Measurements from ENCODE around the gene GOLGA2. TPM values are rescaled to one million over a fixed set of nuclear protein-coding genes. Genes with fewer than 3 reads are reported as not detected.
A peak's percentile ranks its signal among the peaks of the same experiment; 100 is the strongest.
"Not testable (repeated sequence)": the region's sequence is repeated elsewhere in the genome, so short reads cannot be mapped to it uniquely, and the experiment has no call there.

Gene GOLGA2
- total RNA-seq, 3 donors from 2014 or later, result 87.7 to 121 (median 97.5) TPM

- no peak for DNase-seq (ENCODE audit: low spot score in 2 of 2)
- H3K27ac ChIP-seq, result no peak overlapping the region
- intact Hi-C loops (cut with DNase I; ENCODE audit: low total_unique reads), result no loop called here
- no peaks in the 10 kb centered on the region for H3K9me3 ChIP-seq
- TF ChIP-seq POLR2A (IDR thresholded peaks at IDR 0.05) (no peak), CTCF (IDR thresholded peaks at IDR 0.05) (no peak), POLR2AphosphoS5 (IDR thresholded peaks at IDR 0.05) (no peak)
- no peaks in the 10 kb centered on the region for H3K36me3 ChIP-seq
- no peaks in the 10 kb centered on the region for H3K27me3 ChIP-seq
- H3K4me3 ChIP-seq, result no peak overlapping the region
- no peaks in the 10 kb centered on the region for H3K4me1 ChIP-seq
Measured at GRCh38 chr9:128282500-128282899, 6.7 kb upstream of the GOLGA2 start.

GRCh38 chr9:128280084-128280622, 4.3 kb upstream of the GOLGA2 start:
- Histone ChIP-seq H3K27ac (peak overlapping the region in 1 of 2 donors; percentile 1), H3K27me3 (no peaks in the 10 kb centered on the region), H3K4me1 (no peaks in the 10 kb centered on the region), H3K4me3 (peak overlapping the region in 1 of 3 donors; percentile 2), H3K9me3 (no peaks in the 10 kb centered on the region), H3K36me3 (no peaks in the 10 kb centered on the region)
- TF ChIP-seq POLR2A (IDR thresholded peaks at IDR 0.05), result no peak
- intact Hi-C loops (cut with DNase I; ENCODE audit: low total_unique reads), result no loop called here
- no peak for DNase-seq (ENCODE audit: low spot score in 2 of 2)

GRCh38 chr9:128279088-128280073, 3.6 kb upstream of the GOLGA2 start:
- DNase-seq (ENCODE audit: low spot score in 2 of 2), result peak in 1 of 2 donors; percentile 58
- H3K9me3 ChIP-seq, H3K4me1 ChIP-seq, H3K27me3 ChIP-seq, H3K36me3 ChIP-seq: not testable (repeated sequence)
- Histone ChIP-seq H3K4me3 (peak overlapping the region in 1 of 3 donors; percentile 2), H3K27ac (peak overlapping the region; percentile 1 to 17)
- intact Hi-C loops (cut with DNase I; ENCODE audit: low total_unique reads), result loop anchor here (5.0 kb wide), 1 partner anchor 1948 kb away; no protein-coding TSS in a partner anchor

- H3K4me1 ChIP-seq, result peaks cover 0 to 10% of the 10 kb centered on the region in 2 donors
- peak in 1 of 2 donors; percentile 36 for DNase-seq (ENCODE audit: low spot score in 2 of 2)
- no peaks in the 10 kb centered on the region for H3K9me3 ChIP-seq
- no peak for TF ChIP-seq CTCF (IDR thresholded peaks at IDR 0.05)
- no peak for TF ChIP-seq POLR2A (IDR thresholded peaks at IDR 0.05)
- no peak for TF ChIP-seq POLR2AphosphoS5 (IDR thresholded peaks at IDR 0.05)
- peak overlapping the region; percentile 91 to 97 for H3K27ac ChIP-seq
- H3K4me3 ChIP-seq, result peak overlapping the region; percentile 76 to 95 (median 94)
- no peaks in the 10 kb centered on the region for H3K36me3 ChIP-seq
- intact Hi-C loops (cut with DNase I; ENCODE audit: low total_unique reads), result loop anchor here (5.0 kb wide), 1 partner anchor 1951 kb away; no protein-coding TSS in a partner anchor
- H3K27me3 ChIP-seq, result no peaks in the 10 kb centered on the region
Measured at GRCh38 chr9:128276574-128277270, 915 bp upstream of the GOLGA2 start.

- peak; percentile 98 for TF ChIP-seq POLR2A (IDR thresholded peaks at IDR 0.05)
- TF ChIP-seq CTCF (IDR thresholded peaks at IDR 0.05), result no peak
- TF ChIP-seq POLR2AphosphoS5 (IDR thresholded peaks at IDR 0.05), result peak; percentile 73 to 94 (median 93)
- Histone ChIP-seq H3K4me1 (peaks cover 0 to 10% of the 10 kb centered on the region in 2 donors), H3K4me3 (peak within 1 kb of the TSS; percentile 76 to 95 (median 94)), H3K9me3 (no peaks in the 10 kb centered on the region), H3K27ac (peak within 1 kb of the TSS; percentile 95 to 97), H3K27me3 (no peaks in the 10 kb centered on the region), H3K36me3 (no peaks in the 10 kb centered on the region)
- intact Hi-C loops (cut with DNase I; ENCODE audit: low total_unique reads), result loop anchor here (5.0 kb wide), 1 partner anchor 1951 kb away; no protein-coding TSS in a partner anchor
- peak; percentile 99 to 100 for DNase-seq (ENCODE audit: low spot score in 2 of 2)
Measured at GRCh38 chr9:128276008-128276573, 284 bp upstream of the GOLGA2 start, which contains the start of gene SWI5. Gene SWI5 (plus strand): TSS chr9:128276276.
